Lower leg skin (tissue), 4 donors: ENCODE results near the gene PNLIPRP2. TPM values are rescaled to one million over a fixed set of nuclear protein-coding genes. Genes with fewer than 3 reads are reported as not detected.

ENCODE experiments used
- DNase-seq, 2 donors: peaks; one replicate each; pipeline ENCODE4 v3.0.0-alpha.2; 2019; ENCODE audit warnings: low spot score in 2 of 2
- H3K4me3 ChIP-seq: fragments of 200-600 bp; sonication (generic); 2 replicates; pipeline ENCODE4 v1.5.1; 2017; ENCODE audit warnings: mild to moderate bottlenecking, low read depth; ENCODE audit not compliant: poor library complexity, severe bottlenecking
- CTCF ChIP-seq, 3 donors: fragments of 450-650 bp; IDR thresholded peaks; one replicate each; pipeline ENCODE4 v1.5.1; 2016; ENCODE audit warnings: antibody characterized with exemption in 3 of 3, mild to moderate bottlenecking in 3 of 3, moderate library complexity in 2 of 3
- POLR2A ChIP-seq, 2 donors: fragments of 450-650 bp; IDR thresholded peaks; one replicate each; pipeline ENCODE4 v1.6.1; 2016 to 2017; ENCODE audit warnings: antibody characterized with exemption in 2 of 2, mild to moderate bottlenecking in 1 of 2, moderate library complexity in 1 of 2
- WGBS, 2 donors: methylation state at CpG; one replicate each; pipeline ENCODE4 v1.1.5; 2018; 5-methylcytosine and 5-hydroxymethylcytosine counted together
- intact Hi-C: fragments of 100-400 bp; cut with DNase I; formaldehyde crosslinking; loops from one replicate; pipeline ENCODE4 v1.15.0; 2023; ENCODE audit warnings: low total_unique reads
- total RNA-seq, 4 donors: library from RNA; depleted of rRNA; stranded (reverse); fragments of >200 nt; gene quantifications; one replicate each; pipeline ENCODE4 v1.1.0, GENCODE V29; 2016

Gene PNLIPRP2
- total RNA-seq, 4 donors from 2014 or later, result 0.29 TPM; not detected in 3

GRCh38 chr10:116629340-116629739, 8.6 kb downstream of the PNLIPRP2 start:
- intact Hi-C loops, result no loop called here
- no peak for DNase-seq
- H3K4me3 ChIP-seq, result no peak overlapping the region
- TF ChIP-seq POLR2A (IDR thresholded peaks at IDR 0.05), result no peak
- no peak for TF ChIP-seq CTCF (IDR thresholded peaks at IDR 0.05)
- 78 to 89% methylated on average over 4 of the region's 4 CpGs for WGBS, 2 donors

GRCh38 chr10:116630020-116630419, 9.3 kb downstream of the PNLIPRP2 start:
- no peak for DNase-seq
- TF ChIP-seq CTCF (IDR thresholded peaks at IDR 0.05) (no peak), POLR2A (IDR thresholded peaks at IDR 0.05) (no peak)

GRCh38 chr10:116631871-116632295, 11.1 kb downstream of the PNLIPRP2 start:
- WGBS, 2 donors, result 82 to 89% methylated on average over 6 of the region's 6 CpGs
- intact Hi-C loops, result no loop called here
- TF ChIP-seq CTCF (IDR thresholded peaks at IDR 0.05), result no peak
- TF ChIP-seq POLR2A (IDR thresholded peaks at IDR 0.05), result no peak
- no peak for DNase-seq
- no peak overlapping the region for H3K4me3 ChIP-seq

More at GRCh38 chr10:116630020-116630419, 9.3 kb downstream of the PNLIPRP2 start:
- H3K4me3 ChIP-seq, result no peak overlapping the region
- 68 to 85% methylated on average over 2 of the region's 2 CpGs for WGBS, 2 donors
- intact Hi-C loops, result no loop called here

GRCh38 chr10:116632596-116633215, 12.0 kb downstream of the PNLIPRP2 start:
- intact Hi-C loops, result no loop called here
- H3K4me3 ChIP-seq, result no peak overlapping the region
- 87 to 88% methylated on average over 17 of the region's 17 CpGs for WGBS, 2 donors
- TF ChIP-seq CTCF (IDR thresholded peaks at IDR 0.05), result no peak
- TF ChIP-seq POLR2A (IDR thresholded peaks at IDR 0.05), result no peak
- no peak for DNase-seq

GRCh38 chr10:116633216-116633600, 12.5 kb downstream of the PNLIPRP2 start:
- WGBS, 2 donors, result 89 to 96% methylated on average over 8 of the region's 8 CpGs
- intact Hi-C loops, result no loop called here
- DNase-seq, result no peak
- TF ChIP-seq CTCF (IDR thresholded peaks at IDR 0.05), result no peak
- no peak for TF ChIP-seq POLR2A (IDR thresholded peaks at IDR 0.05)
- no peak overlapping the region for H3K4me3 ChIP-seq
